Colonic mucosa (tissue), 4 donors: Measurements from ENCODE around the gene FRMPD2. TPM values are rescaled to one million over a fixed set of nuclear protein-coding genes. Genes with fewer than 3 reads are reported as not detected.

Experiments used
- DNase-seq: peaks from one replicate; pipeline ENCODE4 v3.0.0-alpha.2; 2020
- H3K27ac ChIP-seq: fragments of 200-600 bp; one replicate; pipeline ENCODE4 v1.8.0; 2021
- H3K27me3 ChIP-seq: fragments of 200-600 bp; one replicate; pipeline ENCODE4 v1.8.0; 2021
- H3K36me3 ChIP-seq: fragments of 200-600 bp; one replicate; pipeline ENCODE4 v1.8.0; 2021
- H3K4me1 ChIP-seq: fragments of 200-600 bp; one replicate; pipeline ENCODE4 v1.8.0; 2021; ENCODE audit warnings: mild to moderate bottlenecking
- H3K4me3 ChIP-seq: fragments of 200-600 bp; one replicate; pipeline ENCODE4 v1.8.0; 2021
- H3K9ac ChIP-seq, 2 donors: one replicate each; pipeline ENCODE4 v1.7.0; 2013; ENCODE audit warnings: control low read depth in 2 of 2, low read depth in 2 of 2, low read length in 2 of 2
- H3K9me3 ChIP-seq: fragments of 200-600 bp; one replicate; pipeline ENCODE4 v1.8.0; 2021
- intact Hi-C: fragments of 100-400 bp; cut with DNase I; formaldehyde crosslinking; loops from one replicate; pipeline ENCODE4 v1.14.1; 2022
- total RNA-seq, 2 donors: library from RNA; stranded (reverse); fragmentation: NEBNext Ultra II Directional in 1 of 2; extraction: Animal tissue kit (Norgen Biotek cat#: 25700) in 1 of 2; gene quantifications; one replicate each; pipeline ENCODE4 v1.2.1, GENCODE V29; 2021
- TF ChIP-seq, protein P1 (sequence below): fragments of 200-600 bp; IDR thresholded peaks from one replicate; pipeline ENCODE4 v1.8.0; 2022; ENCODE audit warnings: antibody characterized with exemption, mild to moderate bottlenecking
- donor health status: healthy.
- donor health status: DM: no; HTN: no; CAD: no.
- donor health status: DM: no; HTN: no; CAD: no.

Gene FRMPD2
- total RNA-seq, 2 donors from 2014 or later, result 0.35 TPM; not detected in 1

- no peak overlapping the region for H3K9ac ChIP-seq
- no peaks in the 10 kb centered on the region for H3K36me3 ChIP-seq
- intact Hi-C loops, result no loop called here
- no peaks in the 10 kb centered on the region for H3K27me3 ChIP-seq
- DNase-seq, result no peak
- no peak overlapping the region for H3K27ac ChIP-seq
- no peaks in the 10 kb centered on the region for H3K4me1 ChIP-seq
- no peak overlapping the region for H3K4me3 ChIP-seq
- H3K9me3 ChIP-seq, result no peaks in the 10 kb centered on the region
- TF ChIP-seq, protein P1, sequence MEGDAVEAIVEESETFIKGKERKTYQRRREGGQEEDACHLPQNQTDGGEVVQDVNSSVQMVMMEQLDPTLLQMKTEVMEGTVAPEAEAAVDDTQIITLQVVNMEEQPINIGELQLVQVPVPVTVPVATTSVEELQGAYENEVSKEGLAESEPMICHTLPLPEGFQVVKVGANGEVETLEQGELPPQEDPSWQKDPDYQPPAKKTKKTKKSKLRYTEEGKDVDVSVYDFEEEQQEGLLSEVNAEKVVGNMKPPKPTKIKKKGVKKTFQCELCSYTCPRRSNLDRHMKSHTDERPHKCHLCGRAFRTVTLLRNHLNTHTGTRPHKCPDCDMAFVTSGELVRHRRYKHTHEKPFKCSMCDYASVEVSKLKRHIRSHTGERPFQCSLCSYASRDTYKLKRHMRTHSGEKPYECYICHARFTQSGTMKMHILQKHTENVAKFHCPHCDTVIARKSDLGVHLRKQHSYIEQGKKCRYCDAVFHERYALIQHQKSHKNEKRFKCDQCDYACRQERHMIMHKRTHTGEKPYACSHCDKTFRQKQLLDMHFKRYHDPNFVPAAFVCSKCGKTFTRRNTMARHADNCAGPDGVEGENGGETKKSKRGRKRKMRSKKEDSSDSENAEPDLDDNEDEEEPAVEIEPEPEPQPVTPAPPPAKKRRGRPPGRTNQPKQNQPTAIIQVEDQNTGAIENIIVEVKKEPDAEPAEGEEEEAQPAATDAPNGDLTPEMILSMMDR, result no peak
Observed at GRCh38 chr10:48257407-48257961, 17.0 kb downstream of the FRMPD2 start.

DNA sequence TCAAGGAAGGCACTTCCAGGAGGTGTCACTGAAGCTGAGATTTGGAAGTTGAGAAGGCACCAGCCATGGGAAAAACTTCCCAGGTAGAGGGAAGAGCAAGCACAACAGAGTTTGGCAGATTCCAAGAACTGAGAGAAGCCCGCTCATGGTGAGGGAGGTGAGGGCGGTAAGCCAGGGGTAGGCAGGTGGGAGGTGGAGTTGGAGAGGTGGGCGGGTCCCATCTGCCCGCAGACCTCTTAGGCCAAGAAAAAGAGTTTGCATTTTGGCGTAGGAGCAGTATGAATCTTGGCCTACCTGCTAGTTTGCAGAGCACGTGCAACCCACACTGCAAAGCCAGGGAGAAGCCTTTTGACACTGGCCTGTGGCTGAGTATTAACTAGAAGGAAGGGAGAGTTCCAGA, 18.8 kb downstream of the FRMPD2 start:
- Histone ChIP-seq H3K9ac (no peak overlapping the region), H3K4me1 (no peaks in the 10 kb centered on the region), H3K9me3 (no peaks in the 10 kb centered on the region), H3K4me3 (no peak overlapping the region), H3K36me3 (no peaks in the 10 kb centered on the region), H3K27ac (no peak overlapping the region), H3K27me3 (no peaks in the 10 kb centered on the region)
- TF ChIP-seq, protein P1, result no peak
- intact Hi-C loops, result no loop called here
- no peak for DNase-seq

DNA sequence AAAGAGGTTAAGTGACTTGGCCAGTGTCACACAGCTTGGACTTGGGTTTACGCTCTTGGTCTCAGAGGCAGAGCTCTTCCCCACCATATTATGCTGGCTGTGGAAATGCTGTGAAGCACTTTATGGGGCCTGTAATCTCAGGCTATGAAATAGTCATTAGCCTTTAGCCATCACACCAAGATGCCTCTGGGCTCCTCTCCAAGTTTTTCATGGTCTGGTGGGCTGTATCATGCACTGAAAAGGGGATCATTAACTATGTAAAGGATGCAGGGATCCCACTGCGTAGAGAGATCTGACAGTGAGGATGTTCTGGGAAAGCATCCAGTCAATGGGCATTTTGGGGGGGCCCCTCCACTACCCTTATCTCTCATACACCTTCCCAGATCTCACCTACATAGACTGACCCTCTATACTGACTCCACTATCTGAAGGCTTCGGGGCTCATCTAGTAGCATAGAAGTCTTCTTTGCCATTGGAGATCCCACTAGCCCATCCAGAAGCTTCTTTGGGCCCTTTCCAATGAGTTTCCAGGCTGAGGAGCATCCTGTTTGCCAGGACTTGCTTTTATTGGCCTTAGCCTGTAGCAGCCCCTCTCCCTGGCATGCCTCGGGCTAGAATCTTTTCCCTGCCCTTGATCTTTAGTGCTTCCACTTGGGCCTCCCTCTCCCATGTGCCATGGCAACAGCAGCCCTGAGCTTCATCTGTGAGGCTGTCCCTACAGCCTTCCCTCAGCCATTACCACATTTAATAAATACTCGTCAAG, 19.6 kb downstream of the FRMPD2 start:
- Histone ChIP-seq H3K27me3 (no peaks in the 10 kb centered on the region), H3K4me3 (no peak overlapping the region), H3K4me1 (no peaks in the 10 kb centered on the region), H3K36me3 (no peaks in the 10 kb centered on the region), H3K27ac (no peak overlapping the region), H3K9ac (no peak overlapping the region), H3K9me3 (no peaks in the 10 kb centered on the region)
- intact Hi-C loops, result no loop called here
- TF ChIP-seq, protein P1, result no peak
- DNase-seq, result no peak

- H3K4me3 ChIP-seq, result no peak overlapping the region
- no peaks in the 10 kb centered on the region for H3K9me3 ChIP-seq
- no peaks in the 10 kb centered on the region for H3K36me3 ChIP-seq
- intact Hi-C loops, result no loop called here
- TF ChIP-seq, protein P1, result no peak
- no peak overlapping the region for H3K9ac ChIP-seq
- no peak for DNase-seq
- no peaks in the 10 kb centered on the region for H3K4me1 ChIP-seq
- no peak overlapping the region for H3K27ac ChIP-seq
- no peaks in the 10 kb centered on the region for H3K27me3 ChIP-seq
Observed at GRCh38 chr10:48253970-48254657, 20.4 kb downstream of the FRMPD2 start.

DNA sequence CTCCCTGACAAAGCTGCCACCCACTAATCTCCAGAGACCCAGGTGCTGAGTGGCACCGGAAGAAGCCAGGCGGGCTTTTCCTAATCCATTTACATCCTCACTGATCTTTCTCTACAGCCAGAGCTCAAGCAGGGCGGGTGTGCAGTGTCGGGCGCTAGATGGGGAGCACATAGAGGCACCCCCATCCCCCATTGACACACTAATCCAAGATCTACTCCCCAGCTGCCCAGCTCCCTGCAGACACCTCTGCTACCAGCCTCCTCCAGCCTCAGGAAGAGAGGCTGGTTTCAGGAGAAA, 22.2 kb downstream of the FRMPD2 start:
- Histone ChIP-seq H3K27me3 (no peaks in the 10 kb centered on the region), H3K4me3 (no peak overlapping the region), H3K9me3 (no peaks in the 10 kb centered on the region), H3K36me3 (no peaks in the 10 kb centered on the region), H3K9ac (no peak overlapping the region), H3K27ac (no peak overlapping the region), H3K4me1 (no peaks in the 10 kb centered on the region)
- DNase-seq, result no peak
- intact Hi-C loops, result no loop called here
- TF ChIP-seq, protein P1, result no peak
